HepG2 (cell line): ENCODE results near the gene L1CAM. TPM values are rescaled to one million over a fixed set of nuclear protein-coding genes. Genes with fewer than 3 reads are reported as not detected.

Experiments used
- DNMT3B ChIP-seq: conservative IDR thresholded peaks from 2 replicates; pipeline ENCODE4 v1.6.1; 2016; ENCODE audit warnings: missing biosample characterization, control low read depth
- GATA4 ChIP-seq: sonication (generic); IDR thresholded peaks from 2 replicates; pipeline ENCODE4 v1.6.1; 2016; ENCODE audit warnings: antibody characterized with exemption, low read depth, borderline replicate concordance
- MXD4 ChIP-seq: IDR thresholded peaks from 2 replicates; pipeline ENCODE4 v1.6.1; 2016; ENCODE audit warnings: mild to moderate bottlenecking, missing biosample characterization, missing genetic modification reagents
- RXRB ChIP-seq: IDR thresholded peaks from 2 replicates; pipeline ENCODE4 v1.6.1; 2016; ENCODE audit warnings: borderline replicate concordance, missing genetic modification reagents, missing compliant biosample characterization
- SNAI1 ChIP-seq: sonication (generic); formaldehyde crosslinking; IDR thresholded peaks from 2 replicates; pipeline ENCODE4 v1.5.0; 2020; ENCODE audit warnings: mild to moderate bottlenecking, missing genetic modification reagents, borderline replicate concordance
- ZFP41 ChIP-seq: sonication (generic); formaldehyde crosslinking; IDR thresholded peaks from 2 replicates; pipeline ENCODE4 v1.4.0; 2020; ENCODE audit warnings: mild to moderate bottlenecking, missing genetic modification reagents, borderline replicate concordance
- ZMAT5 ChIP-seq: sonication (generic); formaldehyde crosslinking; IDR thresholded peaks from 2 replicates; pipeline ENCODE4 v1.5.0; 2020; ENCODE audit warnings: mild to moderate bottlenecking, low read depth, missing genetic modification reagents, borderline replicate concordance
- ZNF407 ChIP-seq: sonication (generic); formaldehyde crosslinking; IDR thresholded peaks from one replicate; pipeline ENCODE4 v1.5.1; 2020; ENCODE audit warnings: mild to moderate bottlenecking, missing genetic modification reagents; ENCODE audit errors: not compliant biosample characterization
- ZNF776 ChIP-seq: sonication (generic); formaldehyde crosslinking; IDR thresholded peaks from 2 replicates; pipeline ENCODE4 v1.4.0; 2020; ENCODE audit warnings: mild to moderate bottlenecking, missing genetic modification reagents
- ZNF782 ChIP-seq: sonication (generic); formaldehyde crosslinking; IDR thresholded peaks from 2 replicates; pipeline ENCODE4 v1.4.0; 2020; ENCODE audit warnings: missing genetic modification reagents, mild to moderate bottlenecking, borderline replicate concordance
- ZSCAN12 ChIP-seq: sonication (generic); formaldehyde crosslinking; IDR thresholded peaks from 2 replicates; pipeline ENCODE4 v1.9.0; 2021; ENCODE audit warnings: mild to moderate bottlenecking, missing genetic modification reagents
- polyA plus RNA-seq, 8 experiments: library from polyadenylated mRNA; depleted of rRNA in 3 of 8; stranded (reverse) in 7 of 8; unstranded in 1 of 8; fragments of >200 nt; fragmentation: Illumina TruSeq in 4 of 8; extraction: Trizol in 4 of 8; gene quantifications; 2 replicates each; pipeline versions ENCODE4 v1.2.1 to v1.2.3, GENCODE V29; 2011 to 2016; ENCODE audit warnings: low read depth in 4 of 8, missing spikeins in 1 of 8, mixed read lengths in 1 of 8; ENCODE audit not compliant: insufficient read depth in 1 of 8
- total RNA-seq, 5 experiments: library from RNA; depleted of rRNA; stranded (reverse); fragments of >200 nt; fragmentation: Illumina TruSeq; extraction: Trizol; gene quantifications; 2 replicates each; pipeline ENCODE4 v1.2.3, GENCODE V29; 2016; ENCODE audit warnings: low read depth in 1 of 5
- TF ChIP-seq, protein P1 (sequence below): sonication (generic); formaldehyde crosslinking; IDR thresholded peaks from 2 replicates; pipeline ENCODE4 v1.4.0; 2020; ENCODE audit warnings: missing genetic modification reagents
- TF ChIP-seq, protein P2 (sequence below), 2 experiments: sonication (generic) in 1 of 2; formaldehyde crosslinking in 1 of 2; IDR thresholded peaks; 2 replicates each; pipeline versions ENCODE4 v1.4.0 to v1.6.1; 2018 to 2020; ENCODE audit warnings: missing genetic modification reagents in 2 of 2, borderline replicate concordance in 1 of 2, low read depth in 1 of 2, mild to moderate bottlenecking in 1 of 2, missing biosample characterization in 1 of 2

The L1CAM gene
- total and polyA plus RNA-seq, 2 of the 13 experiments (the other 11 are each of a cell fraction or from before 2014, with no cell fraction given): 1.4 to 2.0 TPM

DNA sequence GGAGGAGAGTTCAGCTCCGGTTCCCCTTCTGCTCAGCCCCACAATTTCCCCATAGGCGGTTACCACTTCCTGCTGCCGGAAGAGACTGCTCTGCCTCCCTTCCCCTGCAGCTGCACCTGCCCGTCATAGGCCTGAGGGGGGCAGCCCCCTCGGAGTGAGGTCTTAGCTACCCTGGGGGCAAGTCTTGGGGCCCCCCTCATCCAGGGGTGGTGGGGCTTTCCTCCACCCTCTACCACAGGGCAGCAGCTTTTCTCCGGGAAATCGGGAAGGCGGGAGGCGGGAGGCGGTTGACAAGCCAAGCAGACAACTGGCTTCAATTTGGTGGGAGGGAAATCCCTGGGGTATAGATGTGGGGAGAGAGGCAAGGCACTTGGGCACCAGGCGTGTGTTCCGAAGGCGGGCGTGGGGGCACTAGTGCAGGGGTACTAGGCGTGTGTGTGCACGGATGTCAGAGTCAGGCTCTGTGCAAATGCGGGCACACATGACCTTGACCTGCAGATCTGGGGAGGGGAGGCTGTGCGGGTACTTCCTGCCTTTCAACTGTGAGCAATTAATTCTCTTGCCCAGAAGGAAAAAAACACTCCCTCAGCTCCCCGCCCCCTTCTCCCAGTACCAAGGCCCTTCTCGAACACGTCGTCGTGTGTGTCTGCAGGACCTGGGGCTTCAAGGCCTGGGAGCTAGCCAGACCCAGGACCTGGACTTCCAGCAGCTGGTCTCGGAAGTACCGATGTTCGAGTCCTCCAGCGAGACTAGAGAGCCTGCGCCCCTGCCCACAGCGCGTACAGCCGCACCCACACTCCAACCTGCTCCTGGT lies 41.1 kb upstream of the L1CAM start (continued):
- TF ChIP-seq ZNF407 (CRISPR knock-in tag): no peak
- TF ChIP-seq SNAI1 (CRISPR knock-in tag): no peak
- TF ChIP-seq DNMT3B (CRISPR knock-in tag): no peak
- TF ChIP-seq, protein P1, sequence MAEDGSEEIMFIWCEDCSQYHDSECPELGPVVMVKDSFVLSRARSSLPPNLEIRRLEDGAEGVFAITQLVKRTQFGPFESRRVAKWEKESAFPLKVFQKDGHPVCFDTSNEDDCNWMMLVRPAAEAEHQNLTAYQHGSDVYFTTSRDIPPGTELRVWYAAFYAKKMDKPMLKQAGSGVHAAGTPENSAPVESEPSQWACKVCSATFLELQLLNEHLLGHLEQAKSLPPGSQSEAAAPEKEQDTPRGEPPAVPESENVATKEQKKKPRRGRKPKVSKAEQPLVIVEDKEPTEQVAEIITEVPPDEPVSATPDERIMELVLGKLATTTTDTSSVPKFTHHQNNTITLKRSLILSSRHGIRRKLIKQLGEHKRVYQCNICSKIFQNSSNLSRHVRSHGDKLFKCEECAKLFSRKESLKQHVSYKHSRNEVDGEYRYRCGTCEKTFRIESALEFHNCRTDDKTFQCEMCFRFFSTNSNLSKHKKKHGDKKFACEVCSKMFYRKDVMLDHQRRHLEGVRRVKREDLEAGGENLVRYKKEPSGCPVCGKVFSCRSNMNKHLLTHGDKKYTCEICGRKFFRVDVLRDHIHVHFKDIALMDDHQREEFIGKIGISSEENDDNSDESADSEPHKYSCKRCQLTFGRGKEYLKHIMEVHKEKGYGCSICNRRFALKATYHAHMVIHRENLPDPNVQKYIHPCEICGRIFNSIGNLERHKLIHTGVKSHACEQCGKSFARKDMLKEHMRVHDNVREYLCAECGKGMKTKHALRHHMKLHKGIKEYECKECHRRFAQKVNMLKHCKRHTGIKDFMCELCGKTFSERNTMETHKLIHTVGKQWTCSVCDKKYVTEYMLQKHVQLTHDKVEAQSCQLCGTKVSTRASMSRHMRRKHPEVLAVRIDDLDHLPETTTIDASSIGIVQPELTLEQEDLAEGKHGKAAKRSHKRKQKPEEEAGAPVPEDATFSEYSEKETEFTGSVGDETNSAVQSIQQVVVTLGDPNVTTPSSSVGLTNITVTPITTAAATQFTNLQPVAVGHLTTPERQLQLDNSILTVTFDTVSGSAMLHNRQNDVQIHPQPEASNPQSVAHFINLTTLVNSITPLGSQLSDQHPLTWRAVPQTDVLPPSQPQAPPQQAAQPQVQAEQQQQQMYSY (CRISPR knock-in tag): no peak
- TF ChIP-seq RXRB: peak; percentile 52; the same call in 1 of the 2 replicates
- no peak for TF ChIP-seq MXD4 (CRISPR knock-in tag)
- TF ChIP-seq ZSCAN12 (CRISPR knock-in tag): no peak
- no peak for TF ChIP-seq ZFP41 (CRISPR knock-in tag)
- TF ChIP-seq, protein P2, sequence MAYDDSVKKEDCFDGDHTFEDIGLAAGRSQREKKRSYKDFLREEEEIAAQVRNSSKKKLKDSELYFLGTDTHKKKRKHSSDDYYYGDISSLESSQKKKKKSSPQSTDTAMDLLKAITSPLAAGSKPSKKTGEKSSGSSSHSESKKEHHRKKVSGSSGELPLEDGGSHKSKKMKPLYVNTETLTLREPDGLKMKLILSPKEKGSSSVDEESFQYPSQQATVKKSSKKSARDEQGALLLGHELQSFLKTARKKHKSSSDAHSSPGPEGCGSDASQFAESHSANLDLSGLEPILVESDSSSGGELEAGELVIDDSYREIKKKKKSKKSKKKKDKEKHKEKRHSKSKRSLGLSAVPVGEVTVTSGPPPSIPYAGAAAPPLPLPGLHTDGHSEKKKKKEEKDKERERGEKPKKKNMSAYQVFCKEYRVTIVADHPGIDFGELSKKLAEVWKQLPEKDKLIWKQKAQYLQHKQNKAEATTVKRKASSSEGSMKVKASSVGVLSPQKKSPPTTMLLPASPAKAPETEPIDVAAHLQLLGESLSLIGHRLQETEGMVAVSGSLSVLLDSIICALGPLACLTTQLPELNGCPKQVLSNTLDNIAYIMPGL (CRISPR knock-in tag; IDR thresholded peaks at IDR 0.05; ENCODE audit: borderline replicate concordance in 1 of 2, low read depth in 1 of 2): no peak; a peak in 1 of 4 replicates
- no peak for TF ChIP-seq ZNF782 (CRISPR knock-in tag)
- no peak for TF ChIP-seq ZMAT5
- no peak for TF ChIP-seq GATA4
- no peak for TF ChIP-seq ZNF776 (CRISPR knock-in tag)
